NCI-H2081 treated with DMSO at 0.1 percent for 48 hours (cell line): ENCODE measurements around the gene ARNT2.
A peak's percentile ranks its signal among the peaks of the same experiment; 100 is the strongest.

Experiments
- DNase-seq: peaks from one replicate; lab custom pipeline; 2025; lab: John Stamatoyannopoulos, UW

Gene ARNT2

GRCh38 chr15:80556694-80557367 lies 152.6 kb downstream of the ARNT2 start:
- no peak for DNase-seq

- DNase-seq = no peak
Measured at GRCh38 chr15:80557441-80558234, 153.5 kb downstream of the ARNT2 start.

- DNase-seq = no peak
Measured at GRCh38 chr15:80558631-80559319, 154.6 kb downstream of the ARNT2 start.

- DNase-seq = no peak
Measured at GRCh38 chr15:80559320-80559693, 155.1 kb downstream of the ARNT2 start.

GRCh38 chr15:80559761-80560160 lies 155.6 kb downstream of the ARNT2 start:
- no peak for DNase-seq

GRCh38 chr15:80560601-80561400 lies 156.6 kb downstream of the ARNT2 start:
- DNase-seq = no peak

GRCh38 chr15:80561500-80561899 lies 157.3 kb downstream of the ARNT2 start:
- DNase-seq = no peak

GRCh38 chr15:80562033-80562432 lies 157.9 kb downstream of the ARNT2 start:
- no peak for DNase-seq

GRCh38 chr15:80562846-80563245 lies 158.7 kb downstream of the ARNT2 start:
- no peak for DNase-seq

GRCh38 chr15:80563372-80563997 lies 159.3 kb downstream of the ARNT2 start:
- no peak for DNase-seq

GRCh38 chr15:80564056-80564455 lies 159.9 kb downstream of the ARNT2 start:
- no peak for DNase-seq

- DNase-seq = no peak
Measured at GRCh38 chr15:80565398-80565797, 161.2 kb downstream of the ARNT2 start.

- no peak for DNase-seq
Measured at GRCh38 chr15:80565988-80566387, 161.8 kb downstream of the ARNT2 start.

GRCh38 chr15:80567721-80568157 lies 163.6 kb downstream of the ARNT2 start:
- peak; percentile 23 for DNase-seq

- DNase-seq = no peak
Measured at GRCh38 chr15:80568298-80568697, 164.1 kb downstream of the ARNT2 start.

- DNase-seq = no peak
Measured at GRCh38 chr15:80568876-80569605, 164.9 kb downstream of the ARNT2 start.

GRCh38 chr15:80569656-80570055 lies 165.5 kb downstream of the ARNT2 start:
- DNase-seq = no peak

- no peak for DNase-seq
Measured at GRCh38 chr15:80570553-80570952, 166.4 kb downstream of the ARNT2 start.

GRCh38 chr15:80572337-80572736 lies 168.2 kb downstream of the ARNT2 start:
- no peak for DNase-seq

GRCh38 chr15:80573606-80574005 lies 169.4 kb downstream of the ARNT2 start:
- no peak for DNase-seq

GRCh38 chr15:80574590-80574989 lies 170.4 kb downstream of the ARNT2 start:
- no peak for DNase-seq
